ENCODE data around the gene TMEM132D.

The TMEM132D gene

GRCh38 chr12:129481921-129482320 is 421.9 kb downstream of the TMEM132D start:
- Histone ChIP-seq H3K9ac (ENCODE audit: low read length in 5 of 5) (no peak overlapping the region), H3K4me3 (ENCODE audit: low read depth in 1 of 5, low read length in 5 of 5) (no peak overlapping the region), H3K9me3 (ENCODE audit: control insufficient read depth in 5 of 5, low read length in 5 of 5) (peaks cover 0 to 9% (median 0%) of the 10 kb centered on the region in 5 donors), H3K4me1 (ENCODE audit: control insufficient read depth in 5 of 5, insufficient read depth in 5 of 5, low read length in 5 of 5) (no peaks in the 10 kb centered on the region), H3K27ac (ENCODE audit: low read depth, low read length) (no peak overlapping the region), H3K36me3 (ENCODE audit: control insufficient read depth in 5 of 5, insufficient read depth in 5 of 5, low read length in 5 of 5) (no peaks in the 10 kb centered on the region), H3K27me3 (ENCODE audit: control insufficient read depth in 5 of 5, insufficient read depth in 4 of 5, low read length in 5 of 5) (no peaks in the 10 kb centered on the region)

- no peak overlapping the region for H3K27ac ChIP-seq (ENCODE audit: low read depth, low read length)
- peaks cover 0 to 3% (median 0%) of the 10 kb centered on the region in 5 donors for H3K27me3 ChIP-seq (ENCODE audit: control insufficient read depth in 5 of 5, insufficient read depth in 4 of 5, low read length in 5 of 5)
- H3K9ac ChIP-seq (ENCODE audit: low read length in 5 of 5) = no peak overlapping the region
- no peak overlapping the region for H3K4me3 ChIP-seq (ENCODE audit: low read depth in 1 of 5, low read length in 5 of 5)
- H3K4me1 ChIP-seq (ENCODE audit: control insufficient read depth in 5 of 5, insufficient read depth in 5 of 5, low read length in 5 of 5) = no peaks in the 10 kb centered on the region
- H3K36me3 ChIP-seq (ENCODE audit: control insufficient read depth in 5 of 5, insufficient read depth in 5 of 5, low read length in 5 of 5) = no peaks in the 10 kb centered on the region
- H3K9me3 ChIP-seq (ENCODE audit: control insufficient read depth in 5 of 5, low read length in 5 of 5) = peaks cover 0 to 2% (median 0%) of the 10 kb centered on the region in 5 donors
Observed at GRCh38 chr12:129470196-129470595, 433.6 kb downstream of the TMEM132D start.

- Histone ChIP-seq H3K9ac (ENCODE audit: low read length in 5 of 5) (no peak overlapping the region), H3K4me1 (ENCODE audit: control insufficient read depth in 5 of 5, insufficient read depth in 5 of 5, low read length in 5 of 5) (no peaks in the 10 kb centered on the region), H3K36me3 (ENCODE audit: control insufficient read depth in 5 of 5, insufficient read depth in 5 of 5, low read length in 5 of 5) (no peaks in the 10 kb centered on the region), H3K27me3 (ENCODE audit: control insufficient read depth in 5 of 5, insufficient read depth in 4 of 5, low read length in 5 of 5) (no peaks in the 10 kb centered on the region), H3K27ac (ENCODE audit: low read depth, low read length) (no peak overlapping the region), H3K4me3 (ENCODE audit: low read depth in 1 of 5, low read length in 5 of 5) (no peak overlapping the region), H3K9me3 (ENCODE audit: control insufficient read depth in 5 of 5, low read length in 5 of 5) (peaks cover 0 to 2% (median 0%) of the 10 kb centered on the region in 5 donors)
Observed at GRCh38 chr12:129467726-129468125, 436.1 kb downstream of the TMEM132D start.

- Histone ChIP-seq H3K36me3 (ENCODE audit: control insufficient read depth in 5 of 5, insufficient read depth in 5 of 5, low read length in 5 of 5) (no peaks in the 10 kb centered on the region), H3K4me1 (ENCODE audit: control insufficient read depth in 5 of 5, insufficient read depth in 5 of 5, low read length in 5 of 5) (no peaks in the 10 kb centered on the region), H3K27me3 (ENCODE audit: control insufficient read depth in 5 of 5, insufficient read depth in 4 of 5, low read length in 5 of 5) (no peaks in the 10 kb centered on the region), H3K9me3 (ENCODE audit: control insufficient read depth in 5 of 5, low read length in 5 of 5) (peaks cover 0 to 2% (median 0%) of the 10 kb centered on the region in 5 donors), H3K27ac (ENCODE audit: low read depth, low read length) (no peak overlapping the region), H3K4me3 (ENCODE audit: low read depth in 1 of 5, low read length in 5 of 5) (no peak overlapping the region), H3K9ac (ENCODE audit: low read length in 5 of 5) (no peak overlapping the region)
Observed at GRCh38 chr12:129467289-129467688, 436.5 kb downstream of the TMEM132D start.

GRCh38 chr12:129466499-129466898 is 437.3 kb downstream of the TMEM132D start:
- Histone ChIP-seq H3K4me1 (ENCODE audit: control insufficient read depth in 5 of 5, insufficient read depth in 5 of 5, low read length in 5 of 5) (no peaks in the 10 kb centered on the region), H3K9ac (ENCODE audit: low read length in 5 of 5) (no peak overlapping the region), H3K4me3 (ENCODE audit: low read depth in 1 of 5, low read length in 5 of 5) (no peak overlapping the region), H3K27ac (ENCODE audit: low read depth, low read length) (no peak overlapping the region), H3K36me3 (ENCODE audit: control insufficient read depth in 5 of 5, insufficient read depth in 5 of 5, low read length in 5 of 5) (no peaks in the 10 kb centered on the region), H3K27me3 (ENCODE audit: control insufficient read depth in 5 of 5, insufficient read depth in 4 of 5, low read length in 5 of 5) (no peaks in the 10 kb centered on the region), H3K9me3 (ENCODE audit: control insufficient read depth in 5 of 5, low read length in 5 of 5) (peaks cover 0 to 2% (median 0%) of the 10 kb centered on the region in 5 donors)

- Histone ChIP-seq H3K36me3 (ENCODE audit: control insufficient read depth in 5 of 5, insufficient read depth in 5 of 5, low read length in 5 of 5) (no peaks in the 10 kb centered on the region), H3K9me3 (ENCODE audit: control insufficient read depth in 5 of 5, low read length in 5 of 5) (no peaks in the 10 kb centered on the region), H3K27me3 (ENCODE audit: control insufficient read depth in 5 of 5, insufficient read depth in 4 of 5, low read length in 5 of 5) (no peaks in the 10 kb centered on the region), H3K4me3 (ENCODE audit: low read depth in 1 of 5, low read length in 5 of 5) (no peak overlapping the region), H3K4me1 (ENCODE audit: control insufficient read depth in 5 of 5, insufficient read depth in 5 of 5, low read length in 5 of 5) (no peaks in the 10 kb centered on the region), H3K9ac (ENCODE audit: low read length in 5 of 5) (no peak overlapping the region), H3K27ac (ENCODE audit: low read depth, low read length) (no peak overlapping the region)
Observed at GRCh38 chr12:129459886-129460285, 443.9 kb downstream of the TMEM132D start.

GRCh38 chr12:129446696-129447095 is 457.1 kb downstream of the TMEM132D start:
- peaks cover 0 to 3% (median 0%) of the 10 kb centered on the region in 5 donors for H3K9me3 ChIP-seq (ENCODE audit: control insufficient read depth in 5 of 5, low read length in 5 of 5)
- H3K27ac ChIP-seq (ENCODE audit: low read depth, low read length) = no peak overlapping the region
- H3K36me3 ChIP-seq (ENCODE audit: control insufficient read depth in 5 of 5, insufficient read depth in 5 of 5, low read length in 5 of 5) = no peaks in the 10 kb centered on the region
- H3K27me3 ChIP-seq (ENCODE audit: control insufficient read depth in 5 of 5, insufficient read depth in 4 of 5, low read length in 5 of 5) = peaks cover 0 to 2% (median 0%) of the 10 kb centered on the region in 5 donors
- H3K4me1 ChIP-seq (ENCODE audit: control insufficient read depth in 5 of 5, insufficient read depth in 5 of 5, low read length in 5 of 5) = no peaks in the 10 kb centered on the region
- no peak overlapping the region for H3K9ac ChIP-seq (ENCODE audit: low read length in 5 of 5)
- H3K4me3 ChIP-seq (ENCODE audit: low read depth in 1 of 5, low read length in 5 of 5) = no peak overlapping the region

GRCh38 chr12:129440278-129440677 is 463.5 kb downstream of the TMEM132D start:
- no peak overlapping the region for H3K9ac ChIP-seq (ENCODE audit: low read length in 5 of 5)
- no peaks in the 10 kb centered on the region for H3K27me3 ChIP-seq (ENCODE audit: control insufficient read depth in 5 of 5, insufficient read depth in 4 of 5, low read length in 5 of 5)
- no peaks in the 10 kb centered on the region for H3K36me3 ChIP-seq (ENCODE audit: control insufficient read depth in 5 of 5, insufficient read depth in 5 of 5, low read length in 5 of 5)
- H3K27ac ChIP-seq (ENCODE audit: low read depth, low read length) = no peak overlapping the region
- no peaks in the 10 kb centered on the region for H3K4me1 ChIP-seq (ENCODE audit: control insufficient read depth in 5 of 5, insufficient read depth in 5 of 5, low read length in 5 of 5)
- peaks cover 0 to 3% (median 0%) of the 10 kb centered on the region in 5 donors for H3K9me3 ChIP-seq (ENCODE audit: control insufficient read depth in 5 of 5, low read length in 5 of 5)
- no peak overlapping the region for H3K4me3 ChIP-seq (ENCODE audit: low read depth in 1 of 5, low read length in 5 of 5)

- Histone ChIP-seq H3K9me3 (ENCODE audit: control insufficient read depth in 5 of 5, low read length in 5 of 5) (peaks cover 0 to 2% (median 0%) of the 10 kb centered on the region in 5 donors), H3K4me3 (ENCODE audit: low read depth in 1 of 5, low read length in 5 of 5) (no peak overlapping the region), H3K27ac (ENCODE audit: low read depth, low read length) (no peak overlapping the region), H3K36me3 (ENCODE audit: control insufficient read depth in 5 of 5, insufficient read depth in 5 of 5, low read length in 5 of 5) (no peaks in the 10 kb centered on the region), H3K4me1 (ENCODE audit: control insufficient read depth in 5 of 5, insufficient read depth in 5 of 5, low read length in 5 of 5) (no peaks in the 10 kb centered on the region), H3K9ac (ENCODE audit: low read length in 5 of 5) (no peak overlapping the region), H3K27me3 (ENCODE audit: control insufficient read depth in 5 of 5, insufficient read depth in 4 of 5, low read length in 5 of 5) (no peaks in the 10 kb centered on the region)
Observed at GRCh38 chr12:129434790-129435189, 469.0 kb downstream of the TMEM132D start.

GRCh38 chr12:129428240-129428936 is 475.4 kb downstream of the TMEM132D start:
- Histone ChIP-seq H3K27me3 (ENCODE audit: control insufficient read depth in 5 of 5, insufficient read depth in 4 of 5, low read length in 5 of 5) (peaks cover 0 to under 1% (median 0%) of the 10 kb centered on the region in 5 donors), H3K9ac (ENCODE audit: low read length in 5 of 5) (no peak overlapping the region), H3K9me3 (ENCODE audit: control insufficient read depth in 5 of 5, low read length in 5 of 5) (peaks cover 0 to 2% (median 0%) of the 10 kb centered on the region in 5 donors), H3K4me3 (ENCODE audit: low read depth in 1 of 5, low read length in 5 of 5) (no peak overlapping the region), H3K4me1 (ENCODE audit: control insufficient read depth in 5 of 5, insufficient read depth in 5 of 5, low read length in 5 of 5) (peaks cover 0 to 7% (median 0%) of the 10 kb centered on the region in 5 donors), H3K36me3 (ENCODE audit: control insufficient read depth in 5 of 5, insufficient read depth in 5 of 5, low read length in 5 of 5) (no peaks in the 10 kb centered on the region), H3K27ac (ENCODE audit: low read depth, low read length) (no peak overlapping the region)
